ENCODE results near the gene NCSTN.

- TF ChIP-seq EZH2 (IDR thresholded peaks at IDR 0.05; ENCODE audit: borderline replicate concordance, insufficient read depth, low read length, poor library complexity, severe bottlenecking) (no peak), CTCF (IDR thresholded peaks at IDR 0.05; ENCODE audit: poor library complexity, severe bottlenecking) (peak; percentile 84), SMC3 (conservative IDR thresholded peaks at IDR 0.05; ENCODE audit: poor library complexity) (peak; percentile 68)
Measured at GRCh38 chr1:160376525-160377131, 33.4 kb downstream of the NCSTN start.
